ENCODE data around the gene ANGEL2.
A peak's percentile ranks its signal among the peaks of the same experiment; 100 is the strongest.

ANGEL2 gene, protein sequence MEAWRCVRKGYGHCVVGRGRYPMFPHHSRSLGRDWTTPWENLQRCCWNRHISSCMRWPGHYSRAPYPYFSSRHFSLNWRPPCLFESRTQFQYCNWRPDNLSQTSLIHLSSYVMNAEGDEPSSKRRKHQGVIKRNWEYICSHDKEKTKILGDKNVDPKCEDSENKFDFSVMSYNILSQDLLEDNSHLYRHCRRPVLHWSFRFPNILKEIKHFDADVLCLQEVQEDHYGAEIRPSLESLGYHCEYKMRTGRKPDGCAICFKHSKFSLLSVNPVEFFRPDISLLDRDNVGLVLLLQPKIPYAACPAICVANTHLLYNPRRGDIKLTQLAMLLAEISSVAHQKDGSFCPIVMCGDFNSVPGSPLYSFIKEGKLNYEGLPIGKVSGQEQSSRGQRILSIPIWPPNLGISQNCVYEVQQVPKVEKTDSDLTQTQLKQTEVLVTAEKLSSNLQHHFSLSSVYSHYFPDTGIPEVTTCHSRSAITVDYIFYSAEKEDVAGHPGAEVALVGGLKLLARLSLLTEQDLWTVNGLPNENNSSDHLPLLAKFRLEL

DNA sequence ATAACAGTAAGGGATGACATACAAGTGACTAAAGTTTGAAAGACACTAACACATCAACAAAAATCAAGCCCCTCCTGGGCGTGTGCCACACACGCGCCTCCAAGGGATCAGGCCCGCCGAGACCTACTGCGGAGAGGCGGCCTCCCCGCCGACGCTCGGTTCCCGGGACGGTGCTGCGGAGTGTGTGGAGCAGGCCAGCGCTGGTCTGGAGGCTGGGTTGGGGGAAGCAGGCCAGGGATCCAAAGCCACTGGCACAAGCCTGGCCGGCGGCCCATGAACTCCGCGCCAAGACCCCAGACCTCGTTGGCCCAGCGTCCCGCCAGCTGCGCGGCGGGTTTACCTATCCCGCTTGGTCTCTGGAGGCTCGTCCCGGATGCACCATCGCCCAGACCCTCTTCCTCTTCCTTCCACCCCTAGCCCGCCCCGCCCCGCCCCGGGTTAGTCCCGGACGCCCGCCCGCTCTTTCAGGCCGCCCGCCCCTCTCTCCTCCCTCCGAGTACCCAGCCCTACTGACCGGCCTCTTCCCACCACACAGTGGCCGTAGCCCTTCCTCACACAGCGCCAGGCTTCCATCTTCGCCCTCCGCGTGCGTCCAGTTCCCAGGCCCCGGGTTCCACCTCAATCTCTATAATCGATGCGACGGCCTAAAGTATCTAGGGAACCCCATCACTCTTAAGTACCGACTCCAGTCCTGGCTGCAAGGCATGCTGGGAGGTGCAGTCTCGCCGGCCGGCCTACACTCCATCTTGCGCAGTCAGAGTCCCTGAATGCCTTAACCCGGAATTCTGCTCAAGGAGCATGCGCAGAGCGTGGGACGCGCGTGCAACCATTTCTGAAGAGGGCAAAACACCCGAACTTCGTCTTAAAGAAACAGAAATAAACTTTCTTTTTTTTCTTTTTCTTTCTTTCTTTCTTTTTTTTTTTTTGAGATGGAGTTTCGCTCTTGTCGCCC is at the start of gene ANGEL2:
Gene ANGEL2, minus strand, starts transcription at position 769 of the 952 bp plus-strand sequence. Its CDS starts 196 bp downstream, at position 573.
- peaks cover 24% of the 10 kb centered on the region for H3K36me3 ChIP-seq (ENCODE audit: insufficient read depth, insufficient read length, low read length)
- no peaks in the 10 kb centered on the region for H3K9me3 ChIP-seq (ENCODE audit: insufficient read depth, low read length)
- peak within 1 kb of the TSS; percentile 94 for H3K4me3 ChIP-seq (ENCODE audit: insufficient read length, low read depth)
- no peaks in the 10 kb centered on the region for H3K4me1 ChIP-seq (ENCODE audit: insufficient read depth, insufficient read length)
- DNase-seq (ENCODE audit: low read depth, low spot score) = peak; percentile 99
- peak within 1 kb of the TSS; percentile 97 for H3K9ac ChIP-seq (ENCODE audit: insufficient read length, low read depth)
- no peak for TF ChIP-seq ZNF274 (IDR thresholded peaks at IDR 0.05; ENCODE audit: low read depth, low read length)
- peak; percentile 95 for TF ChIP-seq YY1 (IDR thresholded peaks at IDR 0.05; ENCODE audit: insufficient read depth, insufficient read length)
- no peaks in the 10 kb centered on the region for H3K27me3 ChIP-seq (ENCODE audit: insufficient read depth, insufficient read length)

DNA sequence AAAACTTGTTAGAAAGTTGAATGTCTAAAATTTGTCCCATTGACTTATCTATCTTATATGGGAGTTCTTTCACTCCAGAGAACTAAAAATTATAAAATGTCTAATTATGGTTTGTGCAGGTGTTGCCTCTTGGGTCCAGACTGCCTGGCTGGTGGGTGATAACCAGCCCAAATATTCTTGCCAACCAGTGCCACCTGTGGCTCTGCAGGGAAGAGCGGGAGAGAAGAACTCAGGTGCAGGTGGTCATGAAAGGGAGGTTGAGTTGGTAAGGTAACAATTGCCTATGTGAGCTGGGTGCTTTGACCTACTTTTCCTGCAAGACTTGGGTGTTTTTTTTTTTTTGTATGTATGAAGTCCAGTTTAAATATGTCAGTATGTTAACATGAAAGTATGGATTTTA is 45.6 kb upstream of the ANGEL2 start:
- no peak overlapping the region for H3K4me3 ChIP-seq (ENCODE audit: insufficient read length, low read depth)
- H3K4me1 ChIP-seq (ENCODE audit: insufficient read depth, insufficient read length) = no peaks in the 10 kb centered on the region
- TF ChIP-seq ZNF274 (IDR thresholded peaks at IDR 0.05; ENCODE audit: low read depth, low read length) (no peak), SUZ12 (IDR thresholded peaks at IDR 0.05; ENCODE audit: extremely low read depth, insufficient read depth, insufficient read length) (no peak), YY1 (IDR thresholded peaks at IDR 0.05; ENCODE audit: insufficient read depth, insufficient read length) (no peak)
- no peaks in the 10 kb centered on the region for H3K27me3 ChIP-seq (ENCODE audit: insufficient read depth, insufficient read length)
- H3K9me3 ChIP-seq (ENCODE audit: insufficient read depth, low read length) = no peaks in the 10 kb centered on the region
- H3K36me3 ChIP-seq (ENCODE audit: insufficient read depth, insufficient read length, low read length) = no peaks in the 10 kb centered on the region
- no peak for DNase-seq (ENCODE audit: low read depth, low spot score)
- H3K9ac ChIP-seq (ENCODE audit: insufficient read length, low read depth) = no peak overlapping the region

DNA sequence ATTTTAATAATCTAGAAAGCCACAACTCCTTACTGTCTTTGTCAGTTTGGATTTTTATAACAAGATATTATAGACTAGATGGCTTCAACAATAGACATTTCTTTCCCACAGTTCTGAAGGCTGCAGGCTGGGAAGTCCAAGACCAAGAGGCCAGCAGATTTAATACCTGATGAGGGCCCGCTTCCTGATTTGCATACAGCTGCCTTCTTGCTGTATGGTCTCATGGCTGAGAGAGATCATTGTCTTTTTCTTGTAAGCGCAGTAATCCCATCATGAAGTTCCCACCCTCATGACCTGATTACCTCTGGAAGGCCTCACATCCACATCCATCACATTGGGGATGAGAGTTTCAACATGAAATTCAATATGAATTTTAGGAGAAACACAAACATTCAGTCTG is 45.2 kb upstream of the ANGEL2 start:
- H3K9ac ChIP-seq (ENCODE audit: insufficient read length, low read depth) = no peak overlapping the region
- H3K4me3 ChIP-seq (ENCODE audit: insufficient read length, low read depth) = no peak overlapping the region
- TF ChIP-seq SUZ12 (IDR thresholded peaks at IDR 0.05; ENCODE audit: extremely low read depth, insufficient read depth, insufficient read length) (no peak), YY1 (IDR thresholded peaks at IDR 0.05; ENCODE audit: insufficient read depth, insufficient read length) (no peak), ZNF274 (IDR thresholded peaks at IDR 0.05; ENCODE audit: low read depth, low read length) (no peak)
- H3K27me3 ChIP-seq (ENCODE audit: insufficient read depth, insufficient read length) = no peaks in the 10 kb centered on the region
- DNase-seq (ENCODE audit: low read depth, low spot score) = no peak
- H3K9me3 ChIP-seq (ENCODE audit: insufficient read depth, low read length) = no peaks in the 10 kb centered on the region
- H3K4me1 ChIP-seq (ENCODE audit: insufficient read depth, insufficient read length) = no peaks in the 10 kb centered on the region
- H3K36me3 ChIP-seq (ENCODE audit: insufficient read depth, insufficient read length, low read length) = no peaks in the 10 kb centered on the region

DNA sequence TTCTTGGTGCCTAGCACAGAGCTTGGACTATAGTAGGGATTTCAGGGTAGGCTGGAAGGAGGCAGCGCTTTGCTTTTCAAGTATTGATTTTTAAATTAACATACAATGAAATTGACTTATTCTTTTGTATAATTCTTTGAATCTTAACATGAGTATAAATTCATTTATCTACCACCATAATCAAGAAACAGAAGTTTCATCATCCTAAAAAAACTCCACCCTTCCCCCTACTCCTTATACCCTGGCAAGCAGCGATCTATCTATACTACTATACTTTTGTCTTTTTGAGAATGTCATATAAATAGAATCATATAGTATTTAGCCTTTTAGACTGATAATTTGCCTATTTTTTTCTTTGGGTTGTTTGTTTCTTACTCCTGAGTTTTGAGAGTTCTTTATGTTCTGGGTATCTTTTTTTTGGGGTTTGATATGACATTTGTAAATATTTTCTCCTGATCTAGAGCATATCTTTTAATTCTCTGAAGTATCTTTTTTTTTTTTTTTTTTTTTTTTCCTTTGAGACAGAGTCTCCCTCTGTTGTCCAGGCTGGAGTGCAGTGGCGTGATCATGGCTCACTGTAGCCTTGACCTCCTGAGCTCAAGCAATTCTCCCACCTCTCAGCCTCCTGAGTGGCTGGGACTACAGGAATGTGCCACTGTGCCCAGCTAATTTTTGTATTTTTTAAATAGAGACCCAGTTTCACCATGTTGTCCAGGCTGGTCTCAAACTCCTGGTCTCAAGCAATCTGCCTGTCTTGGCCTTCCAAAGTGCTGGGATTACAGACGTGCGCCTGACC is 41.8 kb upstream of the ANGEL2 start:
- H3K27me3 ChIP-seq (ENCODE audit: insufficient read depth, insufficient read length) = no peaks in the 10 kb centered on the region
- TF ChIP-seq SUZ12 (IDR thresholded peaks at IDR 0.05; ENCODE audit: extremely low read depth, insufficient read depth, insufficient read length) (no peak), YY1 (IDR thresholded peaks at IDR 0.05; ENCODE audit: insufficient read depth, insufficient read length) (no peak), ZNF274 (IDR thresholded peaks at IDR 0.05; ENCODE audit: low read depth, low read length) (no peak)
- peaks cover 6% of the 10 kb centered on the region for H3K36me3 ChIP-seq (ENCODE audit: insufficient read depth, insufficient read length, low read length)
- no peaks in the 10 kb centered on the region for H3K4me1 ChIP-seq (ENCODE audit: insufficient read depth, insufficient read length)
- DNase-seq (ENCODE audit: low read depth, low spot score) = no peak
- no peak overlapping the region for H3K4me3 ChIP-seq (ENCODE audit: insufficient read length, low read depth)
- no peaks in the 10 kb centered on the region for H3K9me3 ChIP-seq (ENCODE audit: insufficient read depth, low read length)
- no peak overlapping the region for H3K9ac ChIP-seq (ENCODE audit: insufficient read length, low read depth)

DNA sequence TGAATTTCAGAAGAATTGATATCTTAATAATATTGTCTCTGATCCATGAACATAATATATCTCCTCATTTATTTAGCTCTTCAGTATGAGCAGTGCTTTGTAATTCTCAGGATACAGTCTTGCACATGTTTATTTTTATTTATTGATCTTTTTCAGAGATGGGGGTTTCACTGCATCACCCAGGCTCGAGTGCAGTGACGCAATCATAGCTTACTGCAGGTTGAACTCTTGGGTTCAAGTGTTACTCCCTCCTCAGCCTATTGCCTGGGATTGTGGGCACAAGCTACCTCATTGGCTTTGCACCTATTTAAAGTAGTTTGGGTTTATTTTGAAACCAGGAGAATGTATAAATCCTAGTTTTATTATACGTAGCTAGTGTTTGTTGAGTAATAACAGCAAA is 40.1 kb upstream of the ANGEL2 start:
- Histone ChIP-seq H3K9me3 (ENCODE audit: insufficient read depth, low read length) (no peaks in the 10 kb centered on the region), H3K4me1 (ENCODE audit: insufficient read depth, insufficient read length) (no peaks in the 10 kb centered on the region), H3K9ac (ENCODE audit: insufficient read length, low read depth) (no peak overlapping the region), H3K27me3 (ENCODE audit: insufficient read depth, insufficient read length) (no peaks in the 10 kb centered on the region), H3K36me3 (ENCODE audit: insufficient read depth, insufficient read length, low read length) (peaks cover 6% of the 10 kb centered on the region), H3K4me3 (ENCODE audit: insufficient read length, low read depth) (no peak overlapping the region)
- DNase-seq (ENCODE audit: low read depth, low spot score) = no peak
- no peak for TF ChIP-seq SUZ12 (IDR thresholded peaks at IDR 0.05; ENCODE audit: extremely low read depth, insufficient read depth, insufficient read length)
- no peak for TF ChIP-seq ZNF274 (IDR thresholded peaks at IDR 0.05; ENCODE audit: low read depth, low read length)
- TF ChIP-seq YY1 (IDR thresholded peaks at IDR 0.05; ENCODE audit: insufficient read depth, insufficient read length) = no peak

DNA sequence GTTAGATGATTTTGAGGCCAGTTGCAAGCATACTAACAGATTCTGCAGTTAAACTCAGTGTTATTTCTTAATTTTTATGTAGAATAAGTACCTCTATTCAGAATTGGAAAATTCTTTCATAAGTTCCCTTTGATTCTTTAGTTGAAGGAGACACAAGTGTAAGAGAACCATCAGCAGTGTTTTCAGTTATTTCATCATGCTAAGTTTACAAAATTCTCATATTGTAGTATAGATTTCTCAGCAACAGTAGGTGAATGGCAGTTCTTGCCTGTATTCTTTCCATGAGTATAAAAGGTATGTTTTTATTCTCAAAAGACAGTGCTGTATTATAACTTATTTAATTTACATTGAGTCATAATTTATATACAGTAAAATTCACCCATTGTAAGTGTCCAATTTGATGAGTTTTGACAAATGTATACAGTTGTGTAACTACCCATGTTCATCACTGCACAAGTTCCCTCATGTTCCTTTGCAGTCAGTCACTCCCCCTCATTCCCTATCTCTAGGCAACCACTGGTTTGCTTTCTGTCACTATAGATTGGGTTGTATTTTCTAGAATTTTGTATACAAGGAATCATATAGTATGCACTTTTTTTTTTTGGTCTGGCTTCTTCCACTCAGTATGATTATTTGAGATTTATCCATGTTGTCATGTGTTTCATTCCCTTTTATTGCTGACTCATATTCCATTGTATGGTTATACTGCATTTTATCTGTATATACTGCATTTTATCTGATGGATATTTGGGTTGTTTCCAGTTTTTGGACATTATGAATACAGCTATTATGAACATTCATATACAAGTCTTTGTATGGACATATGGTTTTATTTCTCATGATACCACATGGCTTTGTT is 39.3 kb upstream of the ANGEL2 start:
- TF ChIP-seq ZNF274 (IDR thresholded peaks at IDR 0.05; ENCODE audit: low read depth, low read length) = no peak
- TF ChIP-seq SUZ12 (IDR thresholded peaks at IDR 0.05; ENCODE audit: extremely low read depth, insufficient read depth, insufficient read length) = no peak
- TF ChIP-seq YY1 (IDR thresholded peaks at IDR 0.05; ENCODE audit: insufficient read depth, insufficient read length) = no peak
- Histone ChIP-seq H3K9ac (ENCODE audit: insufficient read length, low read depth) (no peak overlapping the region), H3K27me3 (ENCODE audit: insufficient read depth, insufficient read length) (no peaks in the 10 kb centered on the region), H3K4me1 (ENCODE audit: insufficient read depth, insufficient read length) (no peaks in the 10 kb centered on the region), H3K36me3 (ENCODE audit: insufficient read depth, insufficient read length, low read length) (peaks cover 6% of the 10 kb centered on the region), H3K9me3 (ENCODE audit: insufficient read depth, low read length) (no peaks in the 10 kb centered on the region), H3K4me3 (ENCODE audit: insufficient read length, low read depth) (no peak overlapping the region)
- no peak for DNase-seq (ENCODE audit: low read depth, low spot score)
